H1 (cell line): ENCODE results near the gene PHC2. TPM values are rescaled to one million over a fixed set of nuclear protein-coding genes. Genes with fewer than 3 reads are reported as not detected.

Experiments used
- CTCF ChIA-PET: fragments of 300-600 bp; sonication (Branson Sonifier 250); formaldehyde crosslinking; loops from one replicate; lab custom pipeline; 2021; ENCODE audit not compliant: partially characterized antibody; lab: Charles Lee
- POLR2A ChIA-PET: fragments of 300-600 bp; sonication (Branson Sonifier 250); formaldehyde crosslinking; loops from one replicate; lab custom pipeline; 2021; ENCODE audit warnings: inconsistent platforms; ENCODE audit not compliant: partially characterized antibody; lab: Charles Lee
- DNase-seq, 2 experiments: peaks; one replicate each; pipeline versions ENCODE4 v3.0.0 to v3.0.0-alpha.2; 2010 to 2022; ENCODE audit warnings: low spot score in 2 of 2, low read depth in 1 of 2, mixed read lengths in 1 of 2
- FAIRE-seq: peaks from 2 replicates; lab custom pipeline; 2011; peaks lifted over from hg19 to GRCh38; lab: Jason Lieb, UNC
- H2AFZ ChIP-seq: 2 replicates; pipeline ENCODE4 v1.8.1; 2012; ENCODE audit warnings: low read length, inconsistent platforms
- H2AK5ac ChIP-seq: 2 replicates; pipeline ENCODE4 v1.6.1; 2013; ENCODE audit warnings: low read depth, low read length
- H2BK120ac ChIP-seq: replicated peaks from 2 replicates; pipeline ENCODE3; 2013; ENCODE audit warnings: low read depth, low read length, inconsistent platforms
- H2BK12ac ChIP-seq: 2 replicates; pipeline ENCODE4 v1.6.1; 2013; ENCODE audit warnings: low read depth, low read length
- H2BK15ac ChIP-seq: 2 replicates; pipeline ENCODE4 v1.6.1; 2013; ENCODE audit warnings: low read length
- H2BK20ac ChIP-seq: 2 replicates; pipeline ENCODE4 v1.6.1; 2013; ENCODE audit warnings: low read length
- H2BK5ac ChIP-seq: 2 replicates; pipeline ENCODE4 v1.6.1; 2013; ENCODE audit warnings: low read depth, low read length
- H3K14ac ChIP-seq: 2 replicates; pipeline ENCODE4 v1.6.1; 2013; ENCODE audit warnings: inconsistent platforms; ENCODE audit not compliant: insufficient read length
- H3K18ac ChIP-seq: 2 replicates; pipeline ENCODE4 v1.6.1; 2013; ENCODE audit warnings: low read length; ENCODE audit errors: extremely low read depth
- H3K23ac ChIP-seq: 2 replicates; pipeline ENCODE4 v1.6.1; 2013; ENCODE audit warnings: inconsistent platforms; ENCODE audit not compliant: insufficient read length
- H3K23me2 ChIP-seq: 2 replicates; pipeline ENCODE4 v1.6.1; 2013; ENCODE audit warnings: low read depth, low read length
- H3K27ac ChIP-seq: 2 replicates; pipeline ENCODE4 v1.6.1; 2011; ENCODE audit warnings: low read depth, low read length, inconsistent platforms
- H3K27me3 ChIP-seq, 4 experiments: replicated peaks in 1 of 4; 1 replicate in 1 of 4; 2 replicates in 3 of 4; pipeline versions ENCODE4 v1.6.1 to v1.8.1; 2011 to 2013; ENCODE audit warnings: low read length in 3 of 4, mild to moderate bottlenecking in 3 of 4, inconsistent platforms in 2 of 4, mixed read lengths in 2 of 4, moderate library complexity in 1 of 4; ENCODE audit not compliant: control insufficient read depth in 3 of 4, insufficient read depth in 3 of 4; ENCODE audit errors: extremely low read depth in 1 of 4
- H3K36me3 ChIP-seq, 4 experiments: 2 replicates each; pipeline versions ENCODE4 v1.6.1 to v1.8.1; 2011 to 2013; ENCODE audit warnings: mild to moderate bottlenecking in 4 of 4, low read length in 3 of 4, moderate library complexity in 2 of 4, control low read depth in 1 of 4, inconsistent platforms in 1 of 4; ENCODE audit not compliant: insufficient read depth in 4 of 4, control insufficient read depth in 2 of 4
- H3K4ac ChIP-seq: replicated peaks from 2 replicates; pipeline ENCODE3; 2013; ENCODE audit warnings: low read length, low read depth, mixed read lengths, inconsistent platforms; ENCODE audit not compliant: insufficient read length
- H3K4me1 ChIP-seq, 4 experiments: replicated peaks in 1 of 4; 1 replicate in 1 of 4; 2 replicates in 3 of 4; pipeline versions ENCODE4 v1.6.1 to v1.8.1; 2011 to 2013; ENCODE audit warnings: low read length in 3 of 4, inconsistent platforms in 2 of 4, mixed read lengths in 1 of 4; ENCODE audit not compliant: insufficient read depth in 4 of 4, control insufficient read depth in 3 of 4
- H3K4me2 ChIP-seq, 2 experiments: 2 replicates each; pipeline versions ENCODE4 v1.6.1 to v1.8.1; 2011 to 2013; ENCODE audit warnings: low read depth in 2 of 2, low read length in 2 of 2, control low read depth in 1 of 2, inconsistent platforms in 1 of 2, mild to moderate bottlenecking in 1 of 2; ENCODE audit not compliant: insufficient read depth in 1 of 2
- H3K4me3 ChIP-seq, 4 experiments: fragments of 200-600, 300-600 bp in 1 of 4; sonication (generic), shearing (Covaris generic), sonication (Bioruptor Twin) in 1 of 4; 2 replicates each; pipeline versions ENCODE4 v1.5.1 to v1.8.1; 2011 to 2016; ENCODE audit warnings: low read length in 4 of 4, low read depth in 3 of 4, control low read depth in 2 of 4, inconsistent platforms in 2 of 4, mild to moderate bottlenecking in 2 of 4, mixed read lengths in 1 of 4, moderate library complexity in 1 of 4; ENCODE audit not compliant: insufficient read depth in 2 of 4; ENCODE audit errors: extremely low read depth in 1 of 4
- H3K56ac ChIP-seq: replicated peaks from 2 replicates; pipeline ENCODE3; 2013; ENCODE audit warnings: low read depth, mild to moderate bottlenecking, mixed read lengths, low read length, inconsistent platforms; ENCODE audit not compliant: insufficient read length
- H3K79me1 ChIP-seq: 2 replicates; pipeline ENCODE4 v1.6.1; 2013; ENCODE audit warnings: low read depth, low read length, control low read depth
- H3K79me2 ChIP-seq, 2 experiments: 2 replicates each; pipeline versions ENCODE4 v1.6.1 to v1.8.1; 2012 to 2013; ENCODE audit warnings: low read length in 2 of 2, mild to moderate bottlenecking in 2 of 2, inconsistent platforms in 1 of 2; ENCODE audit not compliant: insufficient read depth in 2 of 2, control insufficient read depth in 1 of 2
- H3K9ac ChIP-seq, 4 experiments: replicated peaks in 1 of 4; 1 replicate in 1 of 4; 2 replicates in 3 of 4; pipeline versions ENCODE4 v1.6.1 to v1.8.1; 2011 to 2013; ENCODE audit warnings: low read depth in 3 of 4, low read length in 3 of 4, control low read depth in 2 of 4, mild to moderate bottlenecking in 2 of 4, moderate library complexity in 2 of 4, inconsistent platforms in 1 of 4; ENCODE audit errors: extremely low read depth in 1 of 4
- H3K9me3 ChIP-seq, 2 experiments: 2 replicates each; pipeline versions ENCODE4 v1.6.1 to v1.8.1; 2012 to 2013; ENCODE audit warnings: mild to moderate bottlenecking in 2 of 2, moderate library complexity in 2 of 2, control low read depth in 1 of 2, inconsistent platforms in 1 of 2, low read depth in 1 of 2, low read length in 1 of 2, mixed read lengths in 1 of 2; ENCODE audit not compliant: insufficient read depth in 2 of 2
- H4K20me1 ChIP-seq, 2 experiments: replicated peaks in 1 of 2; 2 replicates each; pipeline versions ENCODE3 to v1.8.1; 2011 to 2013; ENCODE audit warnings: inconsistent platforms in 2 of 2, low read length in 2 of 2, mild to moderate bottlenecking in 1 of 2; ENCODE audit not compliant: insufficient read depth in 2 of 2, control insufficient read depth in 1 of 2
- H4K5ac ChIP-seq: 2 replicates; pipeline ENCODE4 v1.6.1; 2013; ENCODE audit warnings: low read length, low read depth, mixed read lengths, inconsistent platforms; ENCODE audit not compliant: insufficient read length
- H4K8ac ChIP-seq: 2 replicates; pipeline ENCODE4 v1.8.0; 2013; ENCODE audit warnings: mild to moderate bottlenecking, moderate library complexity, low read length, inconsistent platforms; ENCODE audit not compliant: insufficient read depth; ENCODE audit errors: extremely low read depth
- H4K91ac ChIP-seq: replicated peaks from 2 replicates; pipeline ENCODE3; 2013; ENCODE audit warnings: low read length, mixed read lengths, inconsistent platforms; ENCODE audit not compliant: insufficient read length
- ATF3 ChIP-seq: IDR thresholded peaks from 2 replicates; pipeline ENCODE4 v1.6.1; 2011; ENCODE audit warnings: low read depth, mild to moderate bottlenecking, low read length; ENCODE audit not compliant: insufficient read depth
- CBX5 ChIP-seq: fragments of 300-800, 300-1000 bp; sonication (generic); IDR thresholded peaks from 2 replicates; pipeline ENCODE4 v1.7.1; 2016; ENCODE audit warnings: antibody characterized with exemption, low read length, low read depth
- CBX8 ChIP-seq: fragments of 300-800, 300-1000 bp; sonication (generic); IDR thresholded peaks from 2 replicates; pipeline ENCODE4 v1.7.1; 2016; ENCODE audit warnings: low read depth, low read length, borderline replicate concordance
- JUN ChIP-seq: IDR thresholded peaks from 2 replicates; pipeline ENCODE4 v1.6.1; 2011; ENCODE audit warnings: low read depth, mild to moderate bottlenecking, improper control_type of control experiment, low read length
- NRF1 ChIP-seq: IDR thresholded peaks from 2 replicates; pipeline ENCODE4 v1.6.1; 2011; ENCODE audit warnings: mild to moderate bottlenecking, low read depth, low read length, improper control_type of control experiment
- POLR2A ChIP-seq, 2 experiments: IDR thresholded peaks; 1 replicate in 1 of 2; 2 replicates in 1 of 2; pipeline ENCODE4 v1.6.1; 2011; ENCODE audit warnings: low read depth in 2 of 2, low read length in 2 of 2, mild to moderate bottlenecking in 2 of 2; ENCODE audit errors: control extremely low read depth in 1 of 2
- SIRT6 ChIP-seq: IDR thresholded peaks from one replicate; pipeline ENCODE4 v1.7.1; 2012; ENCODE audit warnings: low read length, inconsistent platforms
- SUZ12 ChIP-seq: fragments of 200-600 bp; sonication (generic); IDR thresholded peaks from 2 replicates; pipeline ENCODE4 v1.6.1; 2012; ENCODE audit warnings: mild to moderate bottlenecking, inconsistent platforms, low read length, moderate library complexity, mixed read lengths
- TAF7 ChIP-seq: optimal IDR thresholded peaks from 2 replicates; pipeline ENCODE3; 2011; ENCODE audit warnings: low read depth, mild to moderate bottlenecking, inconsistent platforms, low read length, moderate library complexity, borderline replicate concordance
- TCF12 ChIP-seq: IDR thresholded peaks from 2 replicates; pipeline ENCODE4 v1.6.1; 2011; ENCODE audit warnings: low read depth, mild to moderate bottlenecking, low read length
- WGBS, 2 experiments: shearing (Covaris generic) in 1 of 2; methylation state at CpG; one replicate each; pipeline versions ENCODE4 v1.1.6 to v1.1.7; 2013 to 2015; ENCODE audit warnings: low lambda C conversion rate in 2 of 2, mixed read lengths in 2 of 2, inconsistent platforms in 1 of 2, low coverage in 1 of 2, missing lambda C conversion rate in 1 of 2; ENCODE audit not compliant: insufficient replicate concordance in 2 of 2, insufficient coverage in 1 of 2, insufficient read length in 1 of 2; ENCODE audit errors: extremely low coverage in 1 of 2, missing lambda C conversion rate in 1 of 2; 5-methylcytosine and 5-hydroxymethylcytosine counted together
- polyA plus RNA-seq, 7 experiments: library from polyadenylated mRNA; depleted of rRNA in 3 of 7; stranded (reverse) in 5 of 7; unstranded in 2 of 7; fragments of >200 nt in 5 of 7; fragments of 200-250 nt in 2 of 7; gene quantifications; 1 replicate in 5 of 7; 2 replicates in 1 of 7; 4 replicates in 1 of 7; pipeline versions ENCODE4 v1.2.1 to v1.2.3, GENCODE V29; 2011 to 2013; ENCODE audit warnings: missing spikeins in 2 of 7, mixed read lengths in 2 of 7
- total RNA-seq: library from RNA; stranded (reverse); fragmentation: NEBNext Ultra II Directional; extraction: Animal tissue kit (Norgen Biotek cat#: 25700); gene quantifications from 2 replicates; pipeline ENCODE4 v1.2.1, GENCODE V29; 2021
- TF ChIP-seq, protein P1 (sequence below): IDR thresholded peaks from 2 replicates; pipeline ENCODE4 v1.6.1; 2012; ENCODE audit warnings: inconsistent platforms

PHC2 gene
- total and polyA plus RNA-seq, 2 of the 8 experiments (the other 6 are each of a cell fraction or from before 2014, with no cell fraction given): 5.6 to 14.2 TPM

- Histone ChIP-seq H2BK12ac (no peak overlapping the region), H3K79me2 (no peaks in the 10 kb centered on the region), H4K91ac (no peak overlapping the region), H4K5ac (no peak overlapping the region), H3K9me3 (no peaks in the 10 kb centered on the region), H3K4me2 (no peak overlapping the region), H3K14ac (no peak overlapping the region), H3K27ac (no peak overlapping the region), H2AFZ (no peak overlapping the region), H2AK5ac (peak overlapping the region; percentile 77; the same call in 1 of the 2 replicates), H4K8ac (no peak overlapping the region), H3K4me3 (no peak overlapping the region), H3K36me3 (no peaks in the 10 kb centered on the region), H3K4ac (no peak overlapping the region), H3K27me3 (no peaks in the 10 kb centered on the region), H3K9ac (no peak overlapping the region), H3K23me2 (no peaks in the 10 kb centered on the region), H3K23ac (no peak overlapping the region), H4K20me1 (no peaks in the 10 kb centered on the region), H3K18ac (no peak overlapping the region), H2BK20ac (no peak overlapping the region), H2BK5ac (no peak overlapping the region), H2BK120ac (no peak overlapping the region), H3K4me1 (peaks cover 0 to under 1% (median under 1%) of the 10 kb centered on the region in 4 experiments; a peak in 3 of 7 replicates), H3K56ac (no peak overlapping the region), H2BK15ac (no peak overlapping the region), H3K79me1 (no peaks in the 10 kb centered on the region)
- no peak for TF ChIP-seq POLR2A (IDR thresholded peaks at IDR 0.05; ENCODE audit: control extremely low read depth in 1 of 2, low read depth in 2 of 2, low read length in 2 of 2)
- no peak for TF ChIP-seq TAF7
- no peak for TF ChIP-seq CBX8
- TF ChIP-seq, protein P1, sequence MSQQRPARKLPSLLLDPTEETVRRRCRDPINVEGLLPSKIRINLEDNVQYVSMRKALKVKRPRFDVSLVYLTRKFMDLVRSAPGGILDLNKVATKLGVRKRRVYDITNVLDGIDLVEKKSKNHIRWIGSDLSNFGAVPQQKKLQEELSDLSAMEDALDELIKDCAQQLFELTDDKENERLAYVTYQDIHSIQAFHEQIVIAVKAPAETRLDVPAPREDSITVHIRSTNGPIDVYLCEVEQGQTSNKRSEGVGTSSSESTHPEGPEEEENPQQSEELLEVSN: no peak
- TF ChIP-seq ATF3: no peak
- TF ChIP-seq SIRT6: no peak
- no peak for TF ChIP-seq CBX5
- no peak for TF ChIP-seq TCF12
- TF ChIP-seq JUN: no peak
- TF ChIP-seq SUZ12: no peak
- TF ChIP-seq NRF1: no peak
- ChIA-PET POLR2A (interaction anchor here (0.7 kb wide), 1 partner anchor 165 kb away, joined by 3 read pairs; no protein-coding TSS in a partner anchor), CTCF (interaction anchor here (0.6 to 7.3 kb wide), 5 partner anchors 8 to 173 kb away, joined by 3 to 75 read pairs (median 3); no protein-coding TSS in a partner anchor)
- WGBS, 2 experiments: 86% methylated on average over 4 of the region's 4 CpGs; no CpG with 5 or more reads in 1 of the 2 experiments
- FAIRE-seq (no peak), DNase-seq (no peak)
Observed at GRCh38 chr1:33459691-33460090, 28.8 kb upstream of the PHC2 start.
